OCI-LY1 (cell line): Measurements from ENCODE around the gene PEX26.
"Not testable (repeated sequence)": the region's sequence is repeated elsewhere in the genome, so short reads cannot be mapped to it uniquely, and the experiment has no call there.

Experiments used
- H2AFZ ChIP-seq: fragments of 200-600 bp; sonication (generic), shearing (Covaris generic); 2 replicates; pipeline ENCODE4 v1.6.0; 2014; ENCODE audit warnings: antibody characterized with exemption, mild to moderate bottlenecking, low read length
- H3F3A ChIP-seq: fragments of 200-600 bp; sonication (generic), shearing (Covaris generic); 2 replicates; pipeline ENCODE4 v1.6.0; 2014; ENCODE audit warnings: mild to moderate bottlenecking, antibody characterized with exemption, low read length, moderate library complexity; ENCODE audit not compliant: insufficient read depth
- H3K27ac ChIP-seq: fragments of 200-600 bp; sonication (generic); 2 replicates; pipeline ENCODE4 v1.5.1; 2014; ENCODE audit warnings: low read length, mixed run types, mild to moderate bottlenecking, low read depth; ENCODE audit not compliant: poor library complexity, severe bottlenecking
- H3K27me3 ChIP-seq: fragments of 200-600 bp; sonication (generic); 2 replicates; pipeline ENCODE4 v1.6.0; 2014; ENCODE audit warnings: antibody characterized with exemption, mild to moderate bottlenecking, low read length, moderate library complexity; ENCODE audit not compliant: insufficient read depth
- H3K36me3 ChIP-seq: fragments of 200-600 bp; sonication (generic); 2 replicates; pipeline ENCODE4 v1.6.1; 2014; ENCODE audit warnings: mild to moderate bottlenecking, antibody characterized with exemption, low read length, moderate library complexity, mixed read lengths; ENCODE audit not compliant: insufficient read depth
- H3K4me1 ChIP-seq: fragments of 200-600 bp; sonication (generic); 2 replicates; pipeline ENCODE4 v1.5.1; 2014; ENCODE audit warnings: mild to moderate bottlenecking, low read length, moderate library complexity; ENCODE audit not compliant: insufficient read depth, severe bottlenecking
- H3K4me2 ChIP-seq: fragments of 200-600 bp; sonication (generic), shearing (Covaris generic); 2 replicates; pipeline ENCODE4 v1.6.1; 2014; ENCODE audit warnings: low read length
- H3K4me3 ChIP-seq: fragments of 200-600 bp; sonication (generic); 2 replicates; pipeline ENCODE4 v1.5.1; 2014; ENCODE audit warnings: low read length, low read depth, mild to moderate bottlenecking, mixed read lengths; ENCODE audit not compliant: poor library complexity, severe bottlenecking
- H3K79me2 ChIP-seq: fragments of 200-600 bp; shearing (Covaris generic); 2 replicates; pipeline ENCODE4 v1.6.1; 2016; ENCODE audit warnings: mixed run types, low read length, mixed read lengths; ENCODE audit not compliant: insufficient read depth
- H3K9ac ChIP-seq: fragments of 200-600 bp; sonication (generic), shearing (Covaris generic); 2 replicates; pipeline ENCODE4 v1.6.1; 2014; ENCODE audit warnings: mild to moderate bottlenecking, low read length, mixed read lengths
- H3K9me2 ChIP-seq: fragments of 200-600 bp; sonication (generic), shearing (Covaris generic); 2 replicates; pipeline ENCODE4 v1.6.1; 2014; ENCODE audit warnings: low read depth, mild to moderate bottlenecking, low read length, mixed read lengths
- H3K9me3 ChIP-seq: fragments of 200-600 bp; shearing (Covaris generic); 2 replicates; pipeline ENCODE4 v1.6.1; 2014; ENCODE audit warnings: low read length, mixed read lengths
- H4K20me1 ChIP-seq: fragments of 200-600 bp; sonication (generic), shearing (Covaris generic); 2 replicates; pipeline ENCODE4 v1.6.0; 2016; ENCODE audit warnings: mild to moderate bottlenecking, low read length; ENCODE audit not compliant: insufficient read depth
- CTCF ChIP-seq: fragments of 200-600 bp; sonication (generic), shearing (Covaris generic); IDR thresholded peaks from 2 replicates; pipeline ENCODE4 v1.5.1; 2017; ENCODE audit warnings: mild to moderate bottlenecking, antibody characterized with exemption, low read length, moderate library complexity, mixed read lengths
- EZH2 ChIP-seq: fragments of 200-600 bp; sonication (generic), shearing (Covaris generic); IDR thresholded peaks from 2 replicates; pipeline ENCODE4 v1.8.0; 2017; ENCODE audit warnings: borderline replicate concordance, mixed run types, mild to moderate bottlenecking, antibody characterized with exemption, low read length, moderate library complexity, mixed read lengths

PEX26 gene

GRCh38 chr22:18071968-18072310, 5.9 kb upstream of the PEX26 start:
- H3K9me2 ChIP-seq: no peaks in the 10 kb centered on the region
- H3K4me2 ChIP-seq: no peak overlapping the region
- H4K20me1 ChIP-seq: no peaks in the 10 kb centered on the region
- H3K4me1 ChIP-seq: peaks cover 13% of the 10 kb centered on the region
- no peak overlapping the region for H3K9ac ChIP-seq
- no peaks in the 10 kb centered on the region for H3K36me3 ChIP-seq
- H3K4me3 ChIP-seq: no peak overlapping the region
- H3K79me2 ChIP-seq: no peaks in the 10 kb centered on the region
- no peaks in the 10 kb centered on the region for H3F3A ChIP-seq
- H3K27ac ChIP-seq: no peak overlapping the region
- H2AFZ ChIP-seq: no peak overlapping the region
- TF ChIP-seq CTCF (no peak), EZH2 (no peak)
- H3K27me3 ChIP-seq: no peaks in the 10 kb centered on the region
- H3K9me3 ChIP-seq: no peaks in the 10 kb centered on the region

DNA sequence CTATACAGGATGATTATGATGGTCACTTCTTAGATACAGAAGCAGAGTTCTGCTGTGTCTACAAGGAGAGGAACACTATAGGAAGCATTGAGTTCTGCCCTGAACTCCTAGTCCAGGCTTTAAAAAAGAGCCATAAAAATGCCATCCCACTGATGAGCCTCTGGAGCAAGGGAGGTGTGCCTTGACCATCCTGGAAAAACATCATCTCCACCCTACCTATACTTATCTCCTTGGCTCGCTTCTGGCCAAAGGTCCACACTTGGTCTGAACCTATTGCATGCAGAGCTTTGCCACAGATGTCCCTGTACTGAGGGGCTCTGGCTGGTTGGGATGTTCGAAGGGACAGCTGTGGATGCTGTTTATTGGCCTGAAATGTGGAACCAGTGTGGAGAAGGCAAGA, 4.3 kb upstream of the PEX26 start:
- H3K36me3 ChIP-seq: no peaks in the 10 kb centered on the region
- H3K9me2 ChIP-seq: no peaks in the 10 kb centered on the region
- no peaks in the 10 kb centered on the region for H3F3A ChIP-seq
- no peak overlapping the region for H3K9ac ChIP-seq
- H3K27me3 ChIP-seq: no peaks in the 10 kb centered on the region
- no peak overlapping the region for H3K4me2 ChIP-seq
- peaks cover 17% of the 10 kb centered on the region for H3K4me1 ChIP-seq
- H3K79me2 ChIP-seq: 0 out of 2 replicates have a peak, but pooled peaks cover 3% of the 10 kb centered on the region
- TF ChIP-seq CTCF (no peak), EZH2 (no peak)
- H3K27ac ChIP-seq: no peak overlapping the region
- no peak overlapping the region for H2AFZ ChIP-seq
- H4K20me1 ChIP-seq: no peaks in the 10 kb centered on the region
- H3K4me3 ChIP-seq: no peak overlapping the region
- no peaks in the 10 kb centered on the region for H3K9me3 ChIP-seq

GRCh38 chr22:18073927-18074326, 3.9 kb upstream of the PEX26 start:
- H3K4me3 ChIP-seq: not testable (repeated sequence)

GRCh38 chr22:18075101-18075719, 2.6 kb upstream of the PEX26 start:
- Histone ChIP-seq H3K36me3 (peaks cover 9% of the 10 kb centered on the region), H3K9me2 (no peaks in the 10 kb centered on the region), H3K4me1 (peaks cover 29% of the 10 kb centered on the region), H4K20me1 (no peaks in the 10 kb centered on the region), H3K79me2 (0 out of 2 replicates have a peak, but pooled peaks cover 3% of the 10 kb centered on the region), H3F3A (no peaks in the 10 kb centered on the region), H3K27ac (no peak overlapping the region), H3K9ac (no peak overlapping the region), H3K4me3 (no peak overlapping the region), H3K27me3 (no peaks in the 10 kb centered on the region), H3K9me3 (no peaks in the 10 kb centered on the region), H2AFZ (no peak overlapping the region), H3K4me2 (no peak overlapping the region)
- TF ChIP-seq CTCF (no peak), EZH2 (no peak)

More at GRCh38 chr22:18073927-18074326, 3.9 kb upstream of the PEX26 start:
- H3K9me2 ChIP-seq, H2AFZ ChIP-seq, H3K79me2 ChIP-seq, H3K27me3 ChIP-seq, H3K36me3 ChIP-seq, H3K9me3 ChIP-seq, H3K4me2 ChIP-seq, H3F3A ChIP-seq, H3K27ac ChIP-seq, H3K9ac ChIP-seq, H4K20me1 ChIP-seq: not testable (repeated sequence)
- peaks cover 21% of the 10 kb centered on the region for H3K4me1 ChIP-seq
